Islet precursor cell (in vitro differentiated cells): Measurements from ENCODE around the gene TSSC4.

Source experiments
- DNase-seq: peaks from one replicate; pipeline ENCODE4 v3.0.0-alpha.2; 2018

TSSC4 gene

DNA sequence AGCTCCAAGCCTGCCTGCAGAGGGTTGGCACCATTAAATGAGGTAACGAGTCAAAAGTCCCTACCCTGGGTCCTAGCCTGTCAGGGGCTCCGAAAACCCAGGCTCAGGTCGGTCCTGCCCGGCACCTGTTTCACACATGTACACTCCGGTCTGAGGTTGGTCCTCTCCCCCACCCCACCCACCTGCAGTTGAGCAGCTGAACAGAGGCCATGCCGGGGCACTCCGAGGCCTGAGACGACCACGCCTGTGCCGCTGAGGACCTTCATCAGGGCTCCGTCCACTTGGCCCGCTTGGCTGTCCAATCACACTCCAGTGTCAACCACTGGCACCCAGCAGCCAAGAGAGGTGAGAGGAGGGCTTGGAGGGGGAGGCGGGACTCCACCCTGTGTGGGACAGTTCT, 1.6 kb downstream of the TSSC4 start:
- DNase-seq = no peak

- no peak for DNase-seq
Observed at GRCh38 chr11:2402890-2403645, 2.5 kb downstream of the TSSC4 start.

- DNase-seq = no peak
Observed at GRCh38 chr11:2404735-2405196, 4.2 kb downstream of the TSSC4 start.

- DNase-seq = no peak
Observed at GRCh38 chr11:2406451-2406850, 5.9 kb downstream of the TSSC4 start.

- DNase-seq = no peak
Observed at GRCh38 chr11:2406878-2407410, 6.4 kb downstream of the TSSC4 start.

- no peak for DNase-seq
Observed at GRCh38 chr11:2408671-2409070, 8.1 kb downstream of the TSSC4 start.

DNA sequence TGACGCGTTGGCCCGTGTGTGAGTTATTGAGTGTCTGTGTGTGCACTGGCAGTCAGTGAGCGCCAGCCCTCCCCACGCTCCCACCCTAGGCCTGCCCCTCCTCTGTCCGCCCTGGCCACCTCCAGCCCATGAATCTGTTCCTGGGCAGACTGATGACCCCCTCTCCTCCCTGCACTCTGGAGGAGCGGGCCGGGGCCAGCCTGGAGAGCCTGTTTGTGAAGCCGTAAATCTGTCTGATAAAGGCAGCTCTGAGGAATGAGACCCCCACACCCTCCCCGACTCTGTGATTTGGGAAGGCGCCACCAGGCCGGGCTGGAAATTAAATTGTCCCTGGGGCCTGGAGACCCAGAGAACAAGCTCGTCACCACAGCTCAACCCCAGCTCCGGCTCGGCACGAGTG, 8.6 kb downstream of the TSSC4 start:
- no peak for DNase-seq

- DNase-seq = no peak
Observed at GRCh38 chr11:2409611-2410468, 9.3 kb downstream of the TSSC4 start.

- no peak for DNase-seq
Observed at GRCh38 chr11:2410616-2411015, 10.1 kb downstream of the TSSC4 start.

DNA sequence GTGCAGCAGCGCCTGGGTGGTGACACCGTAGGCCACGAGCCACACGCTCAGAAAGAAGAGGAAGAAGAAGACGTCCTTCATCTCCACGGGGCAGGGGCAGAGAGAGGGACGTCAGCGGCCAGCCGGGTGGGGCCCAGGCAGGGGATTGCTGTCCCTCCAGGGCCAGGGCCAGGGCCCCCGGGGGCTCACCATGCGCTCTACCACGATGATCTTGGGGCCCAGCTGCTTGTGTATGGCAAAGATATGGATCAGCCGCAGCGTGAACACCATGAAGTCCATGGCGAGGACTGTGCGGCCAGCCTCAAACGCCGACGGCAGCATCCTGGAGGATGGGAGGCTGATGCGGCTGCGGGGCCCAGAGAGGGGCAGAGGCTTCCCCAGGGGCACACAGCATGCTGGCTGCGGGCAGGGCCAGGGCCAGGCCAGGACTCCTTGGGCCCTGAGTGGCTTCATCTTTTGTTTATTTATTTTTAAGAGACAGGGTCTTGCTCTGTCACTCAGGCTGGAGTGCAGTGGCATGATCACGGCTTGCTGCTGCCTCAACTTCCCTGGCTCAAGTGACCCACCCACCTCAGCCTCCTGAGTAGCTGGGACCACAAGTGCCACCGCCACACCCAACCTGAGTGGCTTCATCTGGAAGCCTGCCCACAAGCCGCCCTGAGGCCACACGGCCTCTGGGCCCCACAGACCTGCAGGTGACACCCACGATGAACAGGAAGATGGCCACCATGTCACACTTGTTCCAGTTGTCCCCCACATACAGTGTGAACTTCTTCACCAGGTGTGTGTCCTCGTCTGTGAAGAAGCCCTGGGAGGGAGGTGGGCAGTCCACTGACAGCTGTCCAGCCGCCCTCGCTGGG, 11.1 kb downstream of the TSSC4 start:
- no peak for DNase-seq

- no peak for DNase-seq
Observed at GRCh38 chr11:2412323-2412722, 11.8 kb downstream of the TSSC4 start.

DNA sequence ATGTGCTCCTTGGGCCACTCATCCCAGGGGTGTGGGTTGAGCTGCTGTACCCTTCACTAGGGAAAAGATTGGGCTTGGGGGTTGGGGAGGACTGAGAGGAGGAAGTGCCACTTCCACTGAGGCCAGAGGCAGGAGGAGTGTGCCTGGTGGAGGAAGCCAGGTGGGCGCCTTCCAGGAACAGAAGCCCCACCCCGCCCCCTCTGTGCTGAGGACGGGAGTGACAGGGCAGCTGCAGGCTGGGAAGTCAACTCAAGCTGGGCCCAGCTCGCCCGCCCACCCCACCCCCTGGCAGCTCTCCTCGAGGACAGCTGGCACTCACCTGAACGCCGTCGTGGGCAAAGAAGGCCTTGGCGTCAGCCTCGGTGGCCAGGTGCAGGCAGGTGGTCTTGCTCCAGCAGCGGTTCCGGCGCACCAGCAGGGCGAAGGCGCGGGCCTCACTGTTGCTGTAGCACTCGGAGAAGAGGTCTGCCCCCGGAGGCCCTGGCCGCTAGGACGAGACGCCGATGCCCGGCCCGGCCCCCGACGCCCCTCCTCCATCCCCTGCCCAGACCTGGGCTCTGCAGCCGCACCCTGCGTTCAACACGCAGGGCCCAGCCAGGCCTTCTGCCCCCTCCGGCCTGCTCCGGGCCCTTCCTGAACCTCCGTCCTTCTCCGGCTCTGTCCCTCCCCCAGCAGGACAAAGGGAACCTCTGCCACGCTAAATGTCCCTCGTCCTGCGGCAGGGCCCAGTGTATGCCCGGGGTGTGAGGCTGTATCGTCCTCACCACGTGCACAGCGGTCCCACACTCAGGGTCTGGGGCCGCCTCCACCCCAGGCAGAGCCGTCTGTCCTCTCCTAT, 13.4 kb downstream of the TSSC4 start:
- no peak for DNase-seq

DNA sequence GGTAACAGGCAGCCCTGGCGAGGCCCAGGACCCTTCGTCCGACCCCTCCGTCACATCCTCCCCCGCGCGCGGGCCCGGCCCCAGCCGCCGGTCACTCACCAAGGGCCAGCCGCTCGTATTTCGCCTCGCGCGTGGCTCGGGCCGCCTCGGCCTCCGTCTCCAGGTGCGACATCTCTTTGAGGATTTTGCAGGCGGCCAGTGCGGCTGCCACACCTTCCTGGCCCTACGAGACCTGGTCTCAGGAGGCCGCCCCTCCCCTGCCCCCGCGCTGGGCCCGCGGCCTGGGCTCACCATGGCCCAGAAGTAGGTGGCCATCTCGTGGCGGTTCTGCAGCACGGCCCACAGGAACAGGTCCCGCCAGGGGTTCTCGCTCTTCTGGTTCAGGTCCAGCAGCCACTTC, 14.1 kb downstream of the TSSC4 start:
- DNase-seq = no peak

- DNase-seq = no peak
Observed at GRCh38 chr11:2415171-2415570, 14.6 kb downstream of the TSSC4 start.

DNA sequence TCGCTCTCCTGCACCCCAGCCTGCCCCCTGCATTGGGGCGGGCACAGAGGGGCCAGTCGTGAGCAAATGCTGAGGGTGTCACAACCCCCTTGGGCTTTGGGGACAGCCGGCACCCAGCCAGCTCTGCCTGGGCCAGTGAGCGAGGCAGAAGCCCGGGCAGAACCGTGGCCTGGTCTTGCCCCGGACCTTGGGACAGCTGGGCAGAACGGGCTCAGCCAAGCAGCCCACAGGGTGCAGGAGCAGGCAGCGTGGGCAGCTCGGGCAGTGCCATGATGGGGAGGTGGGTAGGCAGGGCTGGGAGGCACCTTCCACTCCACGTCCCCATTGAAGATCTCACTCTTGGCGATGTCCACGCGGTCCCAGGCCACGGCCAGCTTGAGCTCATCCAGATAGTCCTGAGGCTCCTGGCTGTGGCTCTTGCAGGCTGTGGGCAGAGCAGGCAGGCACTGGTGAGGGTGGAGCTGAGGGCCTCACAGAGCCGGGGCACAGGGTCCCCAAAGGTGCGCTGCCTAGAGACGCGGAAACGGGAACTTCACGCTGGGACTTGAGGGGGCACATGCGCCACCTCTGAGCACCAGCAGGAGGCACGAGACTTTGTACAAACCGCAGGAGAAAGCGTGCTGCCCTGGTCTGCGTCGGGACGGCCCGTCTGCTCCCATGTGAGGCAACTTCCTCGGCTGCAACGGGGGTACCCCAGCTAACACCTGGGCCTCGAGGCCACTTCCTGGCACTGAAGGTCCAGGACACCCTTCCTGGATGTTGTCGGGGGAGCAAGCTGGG, 15.2 kb downstream of the TSSC4 start:
- DNase-seq = no peak

GRCh38 chr11:2416765-2417164, 16.2 kb downstream of the TSSC4 start:
- DNase-seq = no peak

DNA sequence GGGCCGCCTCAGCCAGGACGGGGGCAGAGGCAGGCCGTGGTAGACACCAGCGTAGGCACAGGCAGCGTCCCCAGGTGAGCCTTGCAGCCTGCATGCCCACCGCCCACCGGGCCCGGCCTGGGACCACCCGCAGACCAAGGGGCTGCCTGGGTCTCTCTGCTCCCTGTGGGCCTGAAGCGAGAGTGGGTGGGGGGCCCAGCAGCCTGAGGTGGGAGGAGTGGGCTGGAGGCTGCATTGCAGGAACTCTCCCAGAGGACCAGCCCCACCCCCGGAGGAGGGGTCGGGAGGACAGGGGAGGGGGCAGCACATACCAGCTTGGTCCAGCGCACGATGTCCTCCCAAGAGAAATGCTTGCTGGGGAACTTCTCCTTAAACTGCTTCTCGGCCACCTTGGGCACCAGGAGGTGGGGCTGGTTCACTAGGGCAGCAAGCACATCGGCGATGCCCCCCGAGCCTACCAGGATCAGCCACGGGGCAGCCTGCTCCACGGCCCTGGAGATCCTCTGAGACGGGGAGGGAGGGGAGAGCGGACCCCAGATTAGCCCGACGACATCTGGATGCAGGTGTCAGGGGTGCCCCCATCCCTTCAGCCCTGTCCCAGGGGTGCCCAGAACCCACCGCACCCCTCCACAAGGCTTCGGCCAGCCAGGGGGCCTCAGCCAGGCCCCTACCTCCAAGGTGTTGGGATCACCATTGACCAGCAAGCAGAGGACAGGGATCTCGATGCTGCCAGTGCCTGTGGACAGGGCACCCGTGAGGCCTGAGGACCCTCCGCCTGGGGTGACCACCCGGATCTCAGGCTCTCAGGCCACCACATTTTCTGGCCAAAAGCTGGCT, 17.5 kb downstream of the TSSC4 start:
- DNase-seq = no peak

GRCh38 chr11:2418693-2419360, 18.3 kb downstream of the TSSC4 start:
- DNase-seq = no peak

DNA sequence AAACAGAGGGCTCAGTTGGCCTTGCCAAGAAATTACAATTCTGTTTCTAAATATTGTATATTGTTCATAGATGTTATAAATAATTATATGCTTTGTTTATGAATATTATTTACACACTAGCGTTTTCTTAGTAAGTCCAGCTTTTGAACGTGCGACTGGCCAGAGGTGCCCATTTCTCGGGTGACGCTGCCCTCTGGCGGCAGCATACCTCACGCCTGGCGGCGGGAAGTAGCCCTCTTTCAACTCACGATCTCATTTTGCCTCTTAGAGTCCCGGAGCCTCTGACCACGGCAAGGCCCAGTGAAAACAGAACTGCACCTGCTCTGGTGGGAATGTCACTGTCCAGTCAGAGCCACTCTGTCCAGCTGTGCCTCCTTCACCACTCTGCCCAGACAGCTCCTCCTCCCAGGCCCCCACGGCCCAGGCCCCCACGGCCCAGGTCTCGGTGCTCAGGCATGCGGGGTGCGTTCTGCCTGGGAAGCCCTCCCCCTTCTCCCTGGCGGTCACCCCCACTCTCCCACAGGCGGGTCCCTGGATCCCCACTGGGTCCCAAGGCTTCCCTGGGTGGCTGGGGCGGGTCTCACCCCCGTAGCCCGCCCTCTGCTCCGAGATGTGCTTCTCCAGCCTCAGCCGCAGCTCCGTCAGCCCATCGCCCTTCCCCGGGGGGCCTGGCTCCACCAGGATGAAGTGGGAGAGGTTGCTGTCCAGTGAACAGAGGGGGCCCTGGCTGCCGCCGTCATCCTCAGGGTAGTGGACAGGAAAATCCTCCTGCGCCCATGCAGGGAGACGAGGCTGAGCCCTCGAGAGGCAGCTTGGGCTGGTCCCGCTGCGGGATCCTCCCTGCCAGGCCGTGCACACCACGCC, 19.3 kb downstream of the TSSC4 start:
- peak; percentile 85 for DNase-seq
